ENCODE measurements around the gene TMEM181.
"Not testable (repeated sequence)": the region's sequence is repeated elsewhere in the genome, so short reads cannot be mapped to it uniquely, and the experiment has no call there.

The TMEM181 gene

GRCh38 chr6:158557110-158557509, 2.8 kb upstream of the TMEM181 start:
- not testable (repeated sequence) for H3K4me3 ChIP-seq (ENCODE audit: low read length); H3K27ac ChIP-seq (ENCODE audit: low read depth, low read length); H3K9me3 ChIP-seq (ENCODE audit: insufficient read depth, low read depth, low read length); H3K9ac ChIP-seq (ENCODE audit: low read depth, low read length); H3K36me3 ChIP-seq (ENCODE audit: insufficient read depth, low read length); H3K27me3 ChIP-seq (ENCODE audit: insufficient read depth, low read length)
- WGBS = 95% methylated on average over 3 of the region's 3 CpGs
- H3K4me1 ChIP-seq (ENCODE audit: insufficient read depth, low read length) = peaks cover 17% of the 10 kb centered on the region

GRCh38 chr6:158557927-158558326, 2.0 kb upstream of the TMEM181 start:
- Histone ChIP-seq H3K9ac (ENCODE audit: low read depth, low read length) (no peak overlapping the region), H3K4me3 (ENCODE audit: low read length) (no peak overlapping the region), H3K27me3 (ENCODE audit: insufficient read depth, low read length) (no peaks in the 10 kb centered on the region), H3K4me1 (ENCODE audit: insufficient read depth, low read length) (peaks cover 17% of the 10 kb centered on the region), H3K27ac (ENCODE audit: low read depth, low read length) (no peak overlapping the region), H3K9me3 (ENCODE audit: insufficient read depth, low read depth, low read length) (no peaks in the 10 kb centered on the region), H3K36me3 (ENCODE audit: insufficient read depth, low read length) (no peaks in the 10 kb centered on the region)
- WGBS = 90% methylated on average over 5 of the region's 5 CpGs

- Histone ChIP-seq H3K27ac (ENCODE audit: low read depth, low read length) (no peak overlapping the region), H3K27me3 (ENCODE audit: insufficient read depth, low read length) (no peaks in the 10 kb centered on the region), H3K9me3 (ENCODE audit: insufficient read depth, low read depth, low read length) (no peaks in the 10 kb centered on the region), H3K4me1 (ENCODE audit: insufficient read depth, low read length) (peaks cover 17% of the 10 kb centered on the region), H3K4me3 (ENCODE audit: low read length) (peak overlapping the region; percentile 85), H3K9ac (ENCODE audit: low read depth, low read length) (peak overlapping the region; percentile 88; the same call in 1 of the 2 replicates), H3K36me3 (ENCODE audit: insufficient read depth, low read length) (no peaks in the 10 kb centered on the region)
- 89% methylated on average over 13 of the region's 14 CpGs for WGBS
These were observed 1.2 kb upstream of the TMEM181 start for GRCh38 chr6:158558415-158559306.

- peak overlapping the region; percentile 48 for H3K27ac ChIP-seq (ENCODE audit: low read depth, low read length)
- peaks cover 17% of the 10 kb centered on the region for H3K4me1 ChIP-seq (ENCODE audit: insufficient read depth, low read length)
- H3K27me3 ChIP-seq (ENCODE audit: insufficient read depth, low read length) = no peaks in the 10 kb centered on the region
- whole genome bisulfite sequencing = 55% methylated on average over 14 of the region's 14 CpGs
- peak overlapping the region; percentile 88 for H3K9ac ChIP-seq (ENCODE audit: low read depth, low read length)
- H3K9me3 ChIP-seq (ENCODE audit: insufficient read depth, low read depth, low read length) = no peaks in the 10 kb centered on the region
- H3K36me3 ChIP-seq (ENCODE audit: insufficient read depth, low read length) = no peaks in the 10 kb centered on the region
- H3K4me3 ChIP-seq (ENCODE audit: low read length) = peak overlapping the region; percentile 85
These were observed 475 bp upstream of the TMEM181 start for GRCh38 chr6:158559338-158559894.

GRCh38 chr6:158560836-158561320, 987 bp downstream of the TMEM181 start:
- H3K36me3 ChIP-seq (ENCODE audit: insufficient read depth, low read length) = no peaks in the 10 kb centered on the region
- H3K4me3 ChIP-seq (ENCODE audit: low read length) = peak overlapping the region; percentile 85
- peaks cover 17% of the 10 kb centered on the region for H3K4me1 ChIP-seq (ENCODE audit: insufficient read depth, low read length)
- WGBS = 20% methylated on average over 19 of the region's 19 CpGs
- H3K9me3 ChIP-seq (ENCODE audit: insufficient read depth, low read depth, low read length) = no peaks in the 10 kb centered on the region
- peak overlapping the region; percentile 88 for H3K9ac ChIP-seq (ENCODE audit: low read depth, low read length)
- H3K27ac ChIP-seq (ENCODE audit: low read depth, low read length) = no peak overlapping the region
- H3K27me3 ChIP-seq (ENCODE audit: insufficient read depth, low read length) = no peaks in the 10 kb centered on the region

GRCh38 chr6:158561321-158561884, 1.5 kb downstream of the TMEM181 start:
- H3K36me3 ChIP-seq (ENCODE audit: insufficient read depth, low read length) = no peaks in the 10 kb centered on the region
- H3K4me1 ChIP-seq (ENCODE audit: insufficient read depth, low read length) = peaks cover 17% of the 10 kb centered on the region
- peak overlapping the region; percentile 85 for H3K4me3 ChIP-seq (ENCODE audit: low read length)
- 81% methylated on average over 14 of the region's 14 CpGs for WGBS
- H3K27ac ChIP-seq (ENCODE audit: low read depth, low read length) = no peak overlapping the region
- no peaks in the 10 kb centered on the region for H3K27me3 ChIP-seq (ENCODE audit: insufficient read depth, low read length)
- H3K9ac ChIP-seq (ENCODE audit: low read depth, low read length) = 0 out of 2 replicates have a peak overlapping the region, but pooled peaks have one; percentile 88
- H3K9me3 ChIP-seq (ENCODE audit: insufficient read depth, low read depth, low read length) = no peaks in the 10 kb centered on the region

- Histone ChIP-seq H3K27ac (ENCODE audit: low read depth, low read length) (no peak overlapping the region), H3K27me3 (ENCODE audit: insufficient read depth, low read length) (no peaks in the 10 kb centered on the region), H3K9me3 (ENCODE audit: insufficient read depth, low read depth, low read length) (no peaks in the 10 kb centered on the region), H3K9ac (ENCODE audit: low read depth, low read length) (no peak overlapping the region), H3K36me3 (ENCODE audit: insufficient read depth, low read length) (no peaks in the 10 kb centered on the region), H3K4me3 (ENCODE audit: low read length) (peak overlapping the region; percentile 10; the same call in 1 of the 2 replicates), H3K4me1 (ENCODE audit: insufficient read depth, low read length) (peaks cover 17% of the 10 kb centered on the region)
- WGBS = 86% methylated on average over 8 of the region's 8 CpGs
These were observed 2.0 kb downstream of the TMEM181 start for GRCh38 chr6:158561938-158562337.

- 94% methylated on average over 16 of the region's 16 CpGs for WGBS
- Histone ChIP-seq H3K4me3 (ENCODE audit: low read length) (no peak overlapping the region), H3K36me3 (ENCODE audit: insufficient read depth, low read length) (no peaks in the 10 kb centered on the region), H3K9ac (ENCODE audit: low read depth, low read length) (no peak overlapping the region), H3K27me3 (ENCODE audit: insufficient read depth, low read length) (no peaks in the 10 kb centered on the region), H3K4me1 (ENCODE audit: insufficient read depth, low read length) (peaks cover 15% of the 10 kb centered on the region; the same call in 1 of the 2 replicates), H3K9me3 (ENCODE audit: insufficient read depth, low read depth, low read length) (no peaks in the 10 kb centered on the region), H3K27ac (ENCODE audit: low read depth, low read length) (no peak overlapping the region)
These were observed 4.6 kb downstream of the TMEM181 start for GRCh38 chr6:158564243-158565121.

GRCh38 chr6:158565122-158565429, 5.2 kb downstream of the TMEM181 start:
- WGBS = 93% methylated on average over 9 of the region's 9 CpGs
- Histone ChIP-seq H3K27ac (ENCODE audit: low read depth, low read length) (no peak overlapping the region), H3K9me3 (ENCODE audit: insufficient read depth, low read depth, low read length) (no peaks in the 10 kb centered on the region), H3K9ac (ENCODE audit: low read depth, low read length) (0 out of 2 replicates have a peak overlapping the region, but pooled peaks have one; percentile 1), H3K4me3 (ENCODE audit: low read length) (no peak overlapping the region), H3K27me3 (ENCODE audit: insufficient read depth, low read length) (no peaks in the 10 kb centered on the region), H3K4me1 (ENCODE audit: insufficient read depth, low read length) (peaks cover 13% of the 10 kb centered on the region; the same call in 1 of the 2 replicates), H3K36me3 (ENCODE audit: insufficient read depth, low read length) (no peaks in the 10 kb centered on the region)

- Histone ChIP-seq H3K27me3 (ENCODE audit: insufficient read depth, low read length) (no peaks in the 10 kb centered on the region), H3K36me3 (ENCODE audit: insufficient read depth, low read length) (no peaks in the 10 kb centered on the region), H3K4me3 (ENCODE audit: low read length) (no peak overlapping the region), H3K27ac (ENCODE audit: low read depth, low read length) (no peak overlapping the region), H3K4me1 (ENCODE audit: insufficient read depth, low read length) (peaks cover 13% of the 10 kb centered on the region; the same call in 1 of the 2 replicates), H3K9ac (ENCODE audit: low read depth, low read length) (0 out of 2 replicates have a peak overlapping the region, but pooled peaks have one; percentile 1), H3K9me3 (ENCODE audit: insufficient read depth, low read depth, low read length) (no peaks in the 10 kb centered on the region)
- 88% methylated on average over 14 of the region's 14 CpGs for WGBS
These were observed 5.7 kb downstream of the TMEM181 start for GRCh38 chr6:158565482-158566040.

Data from HUES64 (cell line).